Liver (tissue), 9 donors: ENCODE results near the gene EXOC3L2. TPM values are rescaled to one million over a fixed set of nuclear protein-coding genes. Genes with fewer than 3 reads are reported as not detected.

Source experiments
- DNase-seq: peaks from one replicate; pipeline ENCODE4 v3.0.0-alpha.2; 2017; ENCODE audit warnings: low spot score
- H3K27ac ChIP-seq, 2 donors: one replicate each; pipeline ENCODE4 v1.7.0; 2013; ENCODE audit warnings: inconsistent platforms in 2 of 2, low read length in 2 of 2, control low read depth in 1 of 2, low read depth in 1 of 2, mild to moderate bottlenecking in 1 of 2
- H3K27me3 ChIP-seq, 4 donors: one replicate each; pipeline versions ENCODE4 v1.6.1 to v1.7.0; 2013; ENCODE audit warnings: low read length in 3 of 4, inconsistent platforms in 1 of 4, mild to moderate bottlenecking in 1 of 4, moderate library complexity in 1 of 4; ENCODE audit not compliant: control insufficient read depth in 4 of 4, insufficient read depth in 4 of 4
- H3K36me3 ChIP-seq, 4 donors: one replicate each; pipeline versions ENCODE4 v1.6.1 to v1.7.0; 2013; ENCODE audit warnings: low read length in 3 of 4, mild to moderate bottlenecking in 3 of 4, low read depth in 1 of 4, moderate library complexity in 1 of 4; ENCODE audit not compliant: control insufficient read depth in 4 of 4, insufficient read depth in 3 of 4
- H3K4me1 ChIP-seq, 4 donors: one replicate each; pipeline versions ENCODE4 v1.6.1 to v1.7.0; 2013; ENCODE audit warnings: low read length in 3 of 4, mild to moderate bottlenecking in 3 of 4, moderate library complexity in 1 of 4; ENCODE audit not compliant: control insufficient read depth in 4 of 4, insufficient read depth in 4 of 4
- H3K4me3 ChIP-seq, 3 donors: one replicate each; pipeline versions ENCODE4 v1.6.1 to v1.7.0; 2013; ENCODE audit warnings: low read length in 3 of 3, control low read depth in 1 of 3, low read depth in 1 of 3, mild to moderate bottlenecking in 1 of 3
- H3K9ac ChIP-seq, 2 donors: one replicate each; pipeline ENCODE4 v1.7.0; 2013; ENCODE audit warnings: low read length in 2 of 2, mild to moderate bottlenecking in 2 of 2, moderate library complexity in 2 of 2, control low read depth in 1 of 2, low read depth in 1 of 2
- H3K9me3 ChIP-seq, 4 donors: one replicate each; pipeline versions ENCODE4 v1.6.1 to v1.7.0; 2013; ENCODE audit warnings: low read length in 3 of 4; ENCODE audit not compliant: control insufficient read depth in 4 of 4
- ATF3 ChIP-seq: IDR thresholded peaks from 2 replicates; pipeline ENCODE4 v1.6.1; 2016; ENCODE audit warnings: antibody characterized with exemption
- CTCF ChIP-seq: fragments of 150-350 bp; IDR thresholded peaks from 2 replicates; pipeline ENCODE4 v1.5.1; 2017; ENCODE audit warnings: improper control_type of control experiment, low read depth, low read length; ENCODE audit not compliant: missing input control
- EGR1 ChIP-seq, 2 donors: IDR thresholded peaks; 2 replicates each; pipeline ENCODE4 v1.6.1; 2016 to 2018; ENCODE audit warnings: antibody characterized with exemption in 2 of 2, low read depth in 2 of 2
- FOXA1 ChIP-seq: IDR thresholded peaks from 2 replicates; pipeline ENCODE4 v1.6.1; 2016; ENCODE audit warnings: antibody characterized with exemption
- FOXA2 ChIP-seq: IDR thresholded peaks from 2 replicates; pipeline ENCODE4 v1.6.1; 2016; ENCODE audit warnings: antibody characterized with exemption
- GABPA ChIP-seq, 2 donors: IDR thresholded peaks in 1 of 2; conservative IDR thresholded peaks in 1 of 2; 2 replicates each; pipeline ENCODE4 v1.6.1; 2016; ENCODE audit warnings: antibody characterized with exemption in 2 of 2, mild to moderate bottlenecking in 1 of 2, moderate library complexity in 1 of 2
- HNF4A ChIP-seq, 2 donors: conservative IDR thresholded peaks; 2 replicates each; pipeline ENCODE4 v1.6.1; 2016; ENCODE audit warnings: antibody characterized with exemption in 2 of 2, mild to moderate bottlenecking in 2 of 2
- HNF4G ChIP-seq: IDR thresholded peaks from 2 replicates; pipeline ENCODE4 v1.6.1; 2016; ENCODE audit warnings: antibody characterized with exemption
- JUND ChIP-seq, 2 donors: IDR thresholded peaks; 2 replicates each; pipeline ENCODE4 v1.6.1; 2016; ENCODE audit warnings: antibody characterized with exemption in 2 of 2
- MAX ChIP-seq: IDR thresholded peaks from 2 replicates; pipeline ENCODE4 v1.6.1; 2016; ENCODE audit warnings: antibody characterized with exemption
- NR2F2 ChIP-seq: IDR thresholded peaks from 2 replicates; pipeline ENCODE4 v1.6.1; 2016; ENCODE audit warnings: antibody characterized with exemption
- RAD21 ChIP-seq, 2 donors: IDR thresholded peaks; 2 replicates each; pipeline ENCODE4 v1.6.1; 2016; ENCODE audit warnings: antibody characterized with exemption in 2 of 2, mild to moderate bottlenecking in 2 of 2
- REST ChIP-seq: IDR thresholded peaks from 2 replicates; pipeline ENCODE4 v1.6.1; 2016; ENCODE audit warnings: antibody characterized with exemption, mild to moderate bottlenecking
- RXRA ChIP-seq, 2 donors: IDR thresholded peaks; 2 replicates each; pipeline ENCODE4 v1.6.1; 2017 to 2018; ENCODE audit warnings: antibody characterized with exemption in 2 of 2, mild to moderate bottlenecking in 1 of 2
- SP1 ChIP-seq: IDR thresholded peaks from 2 replicates; pipeline ENCODE4 v1.6.1; 2018; ENCODE audit warnings: antibody characterized with exemption, mild to moderate bottlenecking
- TAF1 ChIP-seq: conservative IDR thresholded peaks from 2 replicates; pipeline ENCODE4 v1.6.1; 2016; ENCODE audit warnings: antibody characterized with exemption, mild to moderate bottlenecking
- YY1 ChIP-seq: IDR thresholded peaks from 2 replicates; pipeline ENCODE4 v1.6.1; 2016; ENCODE audit warnings: antibody characterized with exemption, mild to moderate bottlenecking
- ZBTB33 ChIP-seq: IDR thresholded peaks from 2 replicates; pipeline ENCODE4 v1.6.1; 2016; ENCODE audit warnings: antibody characterized with exemption
- WGBS: extraction: QIAGEN DNeasy Blood & Tissue Kit; methylation state at CpG from one replicate; pipeline ENCODE4 v1.1.7; 2013; 5-methylcytosine and 5-hydroxymethylcytosine counted together
- polyA plus RNA-seq, 2 donors: library from polyadenylated mRNA; stranded (reverse) in 1 of 2; unstranded in 1 of 2; fragments of 200-250 nt in 1 of 2; fragments of >200 nt in 1 of 2; fragmentation: Nextera tagmentation in 1 of 2; extraction: Ambion mirVana in 1 of 2; gene quantifications; one replicate each; pipeline versions ENCODE4 v1.2.1 to v1.2.3, GENCODE V29; 2013 to 2015
- total RNA-seq, 2 donors: library from RNA; depleted of rRNA; stranded (reverse); fragments of >200 nt; gene quantifications; one replicate each; pipeline ENCODE4 v1.2.3, GENCODE V29; 2014
- donor health status: healthy.
- donor health status: healthy.
- donor health status: healthy.
- donor health status: healthy.
- donor health status: healthy.

Gene EXOC3L2
- total and polyA plus RNA-seq, 4 donors, result 1.3 to 7.3 (median 4.1) TPM

GRCh38 chr19:45253396-45254027 is 8.3 kb upstream of the EXOC3L2 start:
- no peak for TF ChIP-seq YY1
- no peak for TF ChIP-seq TAF1
- no peak for TF ChIP-seq ATF3
- no peak for TF ChIP-seq MAX
- TF ChIP-seq JUND (IDR thresholded peaks at IDR 0.05), result no peak
- TF ChIP-seq RXRA (IDR thresholded peaks at IDR 0.05), result no peak
- TF ChIP-seq HNF4G, result no peak
- no peak for TF ChIP-seq HNF4A (conservative IDR thresholded peaks at IDR 0.05)
- TF ChIP-seq CTCF, result no peak
- no peak for TF ChIP-seq SP1
- no peak for TF ChIP-seq FOXA1
- TF ChIP-seq ZBTB33, result no peak
- no peak for TF ChIP-seq FOXA2
- TF ChIP-seq EGR1 (IDR thresholded peaks at IDR 0.05; ENCODE audit: low read depth in 2 of 2), result no peak
- no peak for TF ChIP-seq NR2F2
- TF ChIP-seq REST, result no peak
- TF ChIP-seq RAD21 (IDR thresholded peaks at IDR 0.05), result no peak
- TF ChIP-seq GABPA (IDR thresholded peaks at IDR 0.05 in 1 of 2, conservative IDR thresholded peaks at IDR 0.05 in 1 of 2), result no peak
- no peaks in the 10 kb centered on the region for H3K9me3 ChIP-seq
- H3K27me3 ChIP-seq, result no peaks in the 10 kb centered on the region
- no peak overlapping the region for H3K27ac ChIP-seq
- H3K4me1 ChIP-seq, result peaks cover 3 to 42% (median 31%) of the 10 kb centered on the region in 4 donors
- no peaks in the 10 kb centered on the region for H3K36me3 ChIP-seq
- H3K9ac ChIP-seq, result no peak overlapping the region
- WGBS, result 75% methylated on average over 12 of the region's 12 CpGs
- no peak overlapping the region for H3K4me3 ChIP-seq
- DNase-seq, result no peak
